ENCODE measurements around the gene SLC2A1. TPM values are rescaled to one million over a fixed set of nuclear protein-coding genes. Genes with fewer than 3 reads are reported as not detected.

The SLC2A1 gene
- total and polyA plus RNA-seq, 2 of the 13 experiments (the other 11 are each of a cell fraction or from before 2014, with no cell fraction given), result 125 to 423 TPM

DNA sequence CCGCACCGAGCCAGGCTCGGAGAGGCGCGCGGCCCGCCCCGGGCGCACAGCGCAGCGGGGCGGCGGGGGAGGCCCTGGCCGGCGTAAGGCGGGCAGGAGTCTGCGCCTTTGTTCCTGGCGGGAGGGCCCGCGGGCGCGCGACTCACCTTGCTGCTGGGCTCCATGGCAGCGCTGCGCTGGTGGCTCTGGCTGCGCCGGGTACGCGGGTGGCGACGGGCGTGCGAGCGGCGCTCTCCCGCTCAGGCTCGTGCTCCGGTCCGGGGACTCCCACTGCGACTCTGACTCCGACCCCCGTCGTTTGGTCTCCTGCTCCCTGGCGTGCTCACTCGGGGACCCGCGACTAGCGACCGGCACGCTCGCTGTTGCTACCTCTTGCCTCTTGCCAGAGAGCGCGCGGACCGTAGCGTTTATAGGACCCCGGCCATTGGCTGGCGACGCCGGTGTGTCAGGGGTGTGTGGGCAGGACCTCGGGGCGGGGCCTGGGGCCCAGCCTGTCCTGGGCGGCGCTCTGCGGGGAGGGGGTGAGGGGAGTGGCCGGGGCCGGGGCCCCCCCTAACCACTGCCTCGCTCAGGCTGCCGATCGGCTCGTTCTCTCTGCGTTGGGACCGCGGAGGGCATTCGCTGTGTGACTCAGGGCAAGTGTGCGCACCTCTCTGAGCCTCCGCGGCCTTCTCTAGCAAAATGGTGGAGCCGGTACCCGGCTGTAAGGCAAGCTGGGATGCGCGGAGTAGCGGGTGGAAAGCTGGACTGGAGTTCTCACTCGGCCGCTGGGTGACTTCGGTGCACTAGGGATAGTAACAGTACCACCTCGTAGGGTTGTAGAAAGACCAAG is at the start of gene SLC2A1 (continued):
- TF ChIP-seq, protein P1, sequence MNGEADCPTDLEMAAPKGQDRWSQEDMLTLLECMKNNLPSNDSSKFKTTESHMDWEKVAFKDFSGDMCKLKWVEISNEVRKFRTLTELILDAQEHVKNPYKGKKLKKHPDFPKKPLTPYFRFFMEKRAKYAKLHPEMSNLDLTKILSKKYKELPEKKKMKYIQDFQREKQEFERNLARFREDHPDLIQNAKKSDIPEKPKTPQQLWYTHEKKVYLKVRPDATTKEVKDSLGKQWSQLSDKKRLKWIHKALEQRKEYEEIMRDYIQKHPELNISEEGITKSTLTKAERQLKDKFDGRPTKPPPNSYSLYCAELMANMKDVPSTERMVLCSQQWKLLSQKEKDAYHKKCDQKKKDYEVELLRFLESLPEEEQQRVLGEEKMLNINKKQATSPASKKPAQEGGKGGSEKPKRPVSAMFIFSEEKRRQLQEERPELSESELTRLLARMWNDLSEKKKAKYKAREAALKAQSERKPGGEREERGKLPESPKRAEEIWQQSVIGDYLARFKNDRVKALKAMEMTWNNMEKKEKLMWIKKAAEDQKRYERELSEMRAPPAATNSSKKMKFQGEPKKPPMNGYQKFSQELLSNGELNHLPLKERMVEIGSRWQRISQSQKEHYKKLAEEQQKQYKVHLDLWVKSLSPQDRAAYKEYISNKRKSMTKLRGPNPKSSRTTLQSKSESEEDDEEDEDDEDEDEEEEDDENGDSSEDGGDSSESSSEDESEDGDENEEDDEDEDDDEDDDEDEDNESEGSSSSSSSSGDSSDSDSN (CRISPR knock-in tag; IDR thresholded peaks at IDR 0.05), result peak; percentile 51
- peak; percentile 50; the same call in 1 of the 2 replicates for TF ChIP-seq ZNF143 (CRISPR knock-in tag; IDR thresholded peaks at IDR 0.05)
- peak; percentile 87 for TF ChIP-seq SAP130 (CRISPR knock-in tag; IDR thresholded peaks at IDR 0.05; ENCODE audit: low read depth)
- no peak for TF ChIP-seq ZNF224 (CRISPR knock-in tag; IDR thresholded peaks at IDR 0.05)
- TF ChIP-seq PRPF4 (IDR thresholded peaks at IDR 0.05; ENCODE audit: low read depth, low read length, poor library complexity, severe bottlenecking), result no peak
- TF ChIP-seq, protein P2, sequence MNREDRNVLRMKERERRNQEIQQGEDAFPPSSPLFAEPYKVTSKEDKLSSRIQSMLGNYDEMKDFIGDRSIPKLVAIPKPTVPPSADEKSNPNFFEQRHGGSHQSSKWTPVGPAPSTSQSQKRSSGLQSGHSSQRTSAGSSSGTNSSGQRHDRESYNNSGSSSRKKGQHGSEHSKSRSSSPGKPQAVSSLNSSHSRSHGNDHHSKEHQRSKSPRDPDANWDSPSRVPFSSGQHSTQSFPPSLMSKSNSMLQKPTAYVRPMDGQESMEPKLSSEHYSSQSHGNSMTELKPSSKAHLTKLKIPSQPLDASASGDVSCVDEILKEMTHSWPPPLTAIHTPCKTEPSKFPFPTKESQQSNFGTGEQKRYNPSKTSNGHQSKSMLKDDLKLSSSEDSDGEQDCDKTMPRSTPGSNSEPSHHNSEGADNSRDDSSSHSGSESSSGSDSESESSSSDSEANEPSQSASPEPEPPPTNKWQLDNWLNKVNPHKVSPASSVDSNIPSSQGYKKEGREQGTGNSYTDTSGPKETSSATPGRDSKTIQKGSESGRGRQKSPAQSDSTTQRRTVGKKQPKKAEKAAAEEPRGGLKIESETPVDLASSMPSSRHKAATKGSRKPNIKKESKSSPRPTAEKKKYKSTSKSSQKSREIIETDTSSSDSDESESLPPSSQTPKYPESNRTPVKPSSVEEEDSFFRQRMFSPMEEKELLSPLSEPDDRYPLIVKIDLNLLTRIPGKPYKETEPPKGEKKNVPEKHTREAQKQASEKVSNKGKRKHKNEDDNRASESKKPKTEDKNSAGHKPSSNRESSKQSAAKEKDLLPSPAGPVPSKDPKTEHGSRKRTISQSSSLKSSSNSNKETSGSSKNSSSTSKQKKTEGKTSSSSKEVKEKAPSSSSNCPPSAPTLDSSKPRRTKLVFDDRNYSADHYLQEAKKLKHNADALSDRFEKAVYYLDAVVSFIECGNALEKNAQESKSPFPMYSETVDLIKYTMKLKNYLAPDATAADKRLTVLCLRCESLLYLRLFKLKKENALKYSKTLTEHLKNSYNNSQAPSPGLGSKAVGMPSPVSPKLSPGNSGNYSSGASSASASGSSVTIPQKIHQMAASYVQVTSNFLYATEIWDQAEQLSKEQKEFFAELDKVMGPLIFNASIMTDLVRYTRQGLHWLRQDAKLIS (CRISPR knock-in tag; IDR thresholded peaks at IDR 0.05), result peak; percentile 98
- TF ChIP-seq ZNF44 (CRISPR knock-in tag; IDR thresholded peaks at IDR 0.05), result no peak
- TF ChIP-seq ZNF782 (CRISPR knock-in tag; IDR thresholded peaks at IDR 0.05; ENCODE audit: borderline replicate concordance), result no peak; the same call in 1 of the 2 replicates
- no peak for TF ChIP-seq ZNF251 (CRISPR knock-in tag; IDR thresholded peaks at IDR 0.05)
- TF ChIP-seq TCF7L2 (IDR thresholded peaks at IDR 0.05; ENCODE audit: low read depth, low read length), result no peak
- TF ChIP-seq ATF7-NPFF (CRISPR knock-in tag; IDR thresholded peaks at IDR 0.05; ENCODE audit: low read depth), result peak; percentile 65; the same call in 1 of the 2 replicates
- TF ChIP-seq, protein P3, sequence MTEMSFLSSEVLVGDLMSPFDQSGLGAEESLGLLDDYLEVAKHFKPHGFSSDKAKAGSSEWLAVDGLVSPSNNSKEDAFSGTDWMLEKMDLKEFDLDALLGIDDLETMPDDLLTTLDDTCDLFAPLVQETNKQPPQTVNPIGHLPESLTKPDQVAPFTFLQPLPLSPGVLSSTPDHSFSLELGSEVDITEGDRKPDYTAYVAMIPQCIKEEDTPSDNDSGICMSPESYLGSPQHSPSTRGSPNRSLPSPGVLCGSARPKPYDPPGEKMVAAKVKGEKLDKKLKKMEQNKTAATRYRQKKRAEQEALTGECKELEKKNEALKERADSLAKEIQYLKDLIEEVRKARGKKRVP (CRISPR knock-in tag; IDR thresholded peaks at IDR 0.05), result peak in 1 of 2 experiments; percentile 16; a peak in 1 of 4 replicates
- TF ChIP-seq ZSCAN25 (CRISPR knock-in tag; IDR thresholded peaks at IDR 0.05), result 0 out of 2 replicates have a peak, but pooled peaks have one; percentile 37
- TF ChIP-seq RFX3 (CRISPR knock-in tag; IDR thresholded peaks at IDR 0.05), result no peak
- no peak; the same call in 1 of the 2 replicates for TF ChIP-seq BRD4 (CRISPR knock-in tag; IDR thresholded peaks at IDR 0.05)
- TF ChIP-seq, protein P4, sequence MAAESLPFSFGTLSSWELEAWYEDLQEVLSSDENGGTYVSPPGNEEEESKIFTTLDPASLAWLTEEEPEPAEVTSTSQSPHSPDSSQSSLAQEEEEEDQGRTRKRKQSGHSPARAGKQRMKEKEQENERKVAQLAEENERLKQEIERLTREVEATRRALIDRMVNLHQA (CRISPR knock-in tag; IDR thresholded peaks at IDR 0.05), result no peak
- TF ChIP-seq GATA4 (IDR thresholded peaks at IDR 0.05; ENCODE audit: borderline replicate concordance, low read depth), result peak; percentile 75; the same call in 1 of the 2 replicates
- peak; percentile 34; the same call in 1 of the 2 replicates for TF ChIP-seq ZNF605 (CRISPR knock-in tag; IDR thresholded peaks at IDR 0.05)
- TF ChIP-seq, protein P5, sequence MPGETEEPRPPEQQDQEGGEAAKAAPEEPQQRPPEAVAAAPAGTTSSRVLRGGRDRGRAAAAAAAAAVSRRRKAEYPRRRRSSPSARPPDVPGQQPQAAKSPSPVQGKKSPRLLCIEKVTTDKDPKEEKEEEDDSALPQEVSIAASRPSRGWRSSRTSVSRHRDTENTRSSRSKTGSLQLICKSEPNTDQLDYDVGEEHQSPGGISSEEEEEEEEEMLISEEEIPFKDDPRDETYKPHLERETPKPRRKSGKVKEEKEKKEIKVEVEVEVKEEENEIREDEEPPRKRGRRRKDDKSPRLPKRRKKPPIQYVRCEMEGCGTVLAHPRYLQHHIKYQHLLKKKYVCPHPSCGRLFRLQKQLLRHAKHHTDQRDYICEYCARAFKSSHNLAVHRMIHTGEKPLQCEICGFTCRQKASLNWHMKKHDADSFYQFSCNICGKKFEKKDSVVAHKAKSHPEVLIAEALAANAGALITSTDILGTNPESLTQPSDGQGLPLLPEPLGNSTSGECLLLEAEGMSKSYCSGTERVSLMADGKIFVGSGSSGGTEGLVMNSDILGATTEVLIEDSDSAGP (CRISPR knock-in tag; IDR thresholded peaks at IDR 0.05; ENCODE audit: borderline replicate concordance), result peak; percentile 60; the same call in 1 of the 2 replicates
- no peak for TF ChIP-seq CENPT (CRISPR knock-in tag; IDR thresholded peaks at IDR 0.05; ENCODE audit: low read depth)
